OCI-LY3 (cell line): Measurements from ENCODE around the gene C8A.

ENCODE experiments used
- H2AFZ ChIP-seq: fragments of 200-600, 300-600 bp; shearing (Covaris generic); 2 replicates; pipeline ENCODE4 v1.6.0; 2014; ENCODE audit warnings: antibody characterized with exemption, low read depth, low read length
- H3K27ac ChIP-seq: fragments of 200-600, 300-600 bp; sonication (generic); 2 replicates; pipeline ENCODE4 v1.5.1; 2014; ENCODE audit warnings: mild to moderate bottlenecking, low read length, moderate library complexity, mixed read lengths
- H3K27me3 ChIP-seq: fragments of 200-600, 300-600 bp; sonication (generic); 2 replicates; pipeline ENCODE4 v1.6.1; 2014; ENCODE audit warnings: low read depth, low read length, mixed read lengths
- H3K36me3 ChIP-seq: fragments of 200-600, 300-600 bp; sonication (generic); replicated peaks from 2 replicates; pipeline ENCODE3; 2014; ENCODE audit warnings: low read depth, low read length, mixed read lengths
- H3K4me1 ChIP-seq: fragments of 300-600, 200-600 bp; sonication (generic); 2 replicates; pipeline ENCODE4 v1.6.1; 2014; ENCODE audit warnings: low read length, mixed read lengths
- H3K4me2 ChIP-seq: fragments of 200-600, 300-600 bp; sonication (generic); 2 replicates; pipeline ENCODE4 v1.6.1; 2014; ENCODE audit warnings: low read length, mixed read lengths
- H3K4me3 ChIP-seq: fragments of 300-600, 200-600 bp; sonication (generic); 2 replicates; pipeline ENCODE4 v1.5.1; 2014; ENCODE audit warnings: antibody characterized with exemption, mild to moderate bottlenecking, low read length, moderate library complexity
- H3K79me2 ChIP-seq: fragments of 300-600, 200-600 bp; shearing (Covaris generic); 2 replicates; pipeline ENCODE4 v1.6.1; 2014; ENCODE audit warnings: mild to moderate bottlenecking, low read length, mixed read lengths
- H3K9ac ChIP-seq: fragments of 300-600, 200-600 bp; shearing (Covaris generic); 2 replicates; pipeline ENCODE4 v1.6.0; 2014; ENCODE audit warnings: mild to moderate bottlenecking, low read length, moderate library complexity
- H3K9me3 ChIP-seq: fragments of 200-600, 300-600 bp; shearing (Covaris generic); 2 replicates; pipeline ENCODE4 v1.6.1; 2014; ENCODE audit warnings: low read length, mixed read lengths; ENCODE audit not compliant: insufficient read depth
- H4K20me1 ChIP-seq: fragments of 200-600, 300-600 bp; sonication (generic); 2 replicates; pipeline ENCODE4 v1.6.1; 2016; ENCODE audit warnings: low read length, mixed read lengths; ENCODE audit not compliant: insufficient read depth
- CTCF ChIP-seq: fragments of 200-600, 300-600 bp; sonication (generic); IDR thresholded peaks from 2 replicates; pipeline ENCODE4 v1.5.1; 2014; ENCODE audit warnings: antibody characterized with exemption, low read length, low read depth
- EZH2phosphoT487 ChIP-seq: fragments of 200-600 bp; shearing (Covaris generic); IDR thresholded peaks from 2 replicates; pipeline ENCODE4 v1.6.1; 2018; ENCODE audit warnings: antibody characterized with exemption, mixed run types, low read depth

C8A gene

GRCh38 chr1:56831871-56832693 is 22.5 kb upstream of the C8A start:
- TF ChIP-seq CTCF = peak; percentile 78
- no peak for TF ChIP-seq EZH2phosphoT487
- Histone ChIP-seq H3K9me3 (no peaks in the 10 kb centered on the region), H3K4me1 (no peaks in the 10 kb centered on the region), H3K27me3 (no peaks in the 10 kb centered on the region; the same call in 1 of the 2 replicates), H3K36me3 (no peaks in the 10 kb centered on the region), H3K27ac (no peak overlapping the region), H3K4me2 (no peak overlapping the region), H3K79me2 (no peaks in the 10 kb centered on the region), H2AFZ (no peak overlapping the region), H4K20me1 (no peaks in the 10 kb centered on the region), H3K4me3 (no peak overlapping the region), H3K9ac (no peak overlapping the region)

GRCh38 chr1:56833088-56833487 is 21.5 kb upstream of the C8A start:
- no peaks in the 10 kb centered on the region for H3K9me3 ChIP-seq
- no peak overlapping the region for H3K4me3 ChIP-seq
- H3K27me3 ChIP-seq = no peaks in the 10 kb centered on the region; the same call in 1 of the 2 replicates
- no peak overlapping the region for H3K4me2 ChIP-seq
- H3K79me2 ChIP-seq = no peaks in the 10 kb centered on the region
- TF ChIP-seq EZH2phosphoT487 (no peak), CTCF (no peak)
- H4K20me1 ChIP-seq = no peaks in the 10 kb centered on the region
- no peaks in the 10 kb centered on the region for H3K4me1 ChIP-seq
- H3K27ac ChIP-seq = no peak overlapping the region
- no peak overlapping the region for H3K9ac ChIP-seq
- no peaks in the 10 kb centered on the region for H3K36me3 ChIP-seq
- H2AFZ ChIP-seq = no peak overlapping the region

GRCh38 chr1:56834137-56834900 is 20.3 kb upstream of the C8A start:
- Histone ChIP-seq H3K4me3 (no peak overlapping the region), H3K27me3 (no peaks in the 10 kb centered on the region), H4K20me1 (no peaks in the 10 kb centered on the region), H3K4me2 (no peak overlapping the region), H3K36me3 (no peaks in the 10 kb centered on the region), H3K27ac (no peak overlapping the region), H3K79me2 (no peaks in the 10 kb centered on the region), H3K4me1 (no peaks in the 10 kb centered on the region), H2AFZ (no peak overlapping the region), H3K9me3 (no peaks in the 10 kb centered on the region), H3K9ac (no peak overlapping the region)
- TF ChIP-seq CTCF = no peak

GRCh38 chr1:56835657-56836056 is 18.9 kb upstream of the C8A start:
- no peaks in the 10 kb centered on the region for H3K79me2 ChIP-seq
- TF ChIP-seq CTCF (no peak), EZH2phosphoT487 (no peak)

More at GRCh38 chr1:56835657-56836056, 18.9 kb upstream of the C8A start:
- Histone ChIP-seq H2AFZ (no peak overlapping the region), H3K36me3 (no peaks in the 10 kb centered on the region), H3K4me2 (no peak overlapping the region), H3K27me3 (no peaks in the 10 kb centered on the region), H3K9ac (no peak overlapping the region), H4K20me1 (no peaks in the 10 kb centered on the region), H3K4me3 (no peak overlapping the region), H3K4me1 (no peaks in the 10 kb centered on the region), H3K9me3 (no peaks in the 10 kb centered on the region), H3K27ac (no peak overlapping the region)
